Uterus (tissue), 4 donors: Measurements from ENCODE around the gene SPPL2A. TPM values are rescaled to one million over a fixed set of nuclear protein-coding genes. Genes with fewer than 3 reads are reported as not detected.

Experiments used
- DNase-seq, 2 donors: peaks; one replicate each; pipeline ENCODE4 v3.0.0-alpha.2; 2019 to 2020
- H3K27ac ChIP-seq, 2 donors: fragments of 200-600 bp; sonication (generic); 1 replicate in 1 of 2; 2 replicates in 1 of 2; pipeline ENCODE4 v1.5.1; 2016 to 2018
- H3K27me3 ChIP-seq, 2 donors: fragments of 200-600 bp; sonication (generic); one replicate each; pipeline ENCODE4 v1.5.1; 2018 to 2019; ENCODE audit warnings: control low read depth in 1 of 2
- H3K36me3 ChIP-seq, 2 donors: fragments of 200-600 bp; sonication (generic); one replicate each; pipeline ENCODE4 v1.5.1; 2019; ENCODE audit warnings: control low read depth in 1 of 2
- H3K4me1 ChIP-seq, 2 donors: fragments of 200-600 bp; sonication (generic); one replicate each; pipeline ENCODE4 v1.5.1; 2018 to 2019; ENCODE audit warnings: control low read depth in 1 of 2
- H3K4me3 ChIP-seq, 2 donors: fragments of 200-600 bp; sonication (generic); 1 replicate in 1 of 2; 2 replicates in 1 of 2; pipeline ENCODE4 v1.5.1; 2018 to 2019; ENCODE audit warnings: mild to moderate bottlenecking in 1 of 2
- H3K9me3 ChIP-seq, 2 donors: fragments of 200-600 bp; sonication (generic); one replicate each; pipeline ENCODE4 v1.5.1; 2019; ENCODE audit warnings: control low read depth in 1 of 2
- CTCF ChIP-seq, 4 experiments: fragments of 200-600 bp in 2 of 4; fragments of 450-650 bp in 2 of 4; sonication (generic) in 2 of 4; IDR thresholded peaks; one replicate each; pipeline ENCODE4 v1.5.1; 2016 to 2019; ENCODE audit warnings: antibody characterized with exemption in 4 of 4, mild to moderate bottlenecking in 2 of 4, moderate library complexity in 1 of 4
- POLR2A ChIP-seq, 2 donors: fragments of 450-650 bp; IDR thresholded peaks; one replicate each; pipeline ENCODE4 v1.6.1; 2016; ENCODE audit warnings: antibody characterized with exemption in 2 of 2, mild to moderate bottlenecking in 1 of 2, moderate library complexity in 1 of 2
- intact Hi-C: fragments of 100-400 bp; cut with DNase I; formaldehyde crosslinking; loops from one replicate; pipeline ENCODE4 v1.15.1; 2023; ENCODE audit warnings: low total_unique reads
- total RNA-seq, 4 donors: library from RNA; depleted of rRNA in 3 of 4; stranded (reverse); fragments of >200 nt in 3 of 4; gene quantifications; one replicate each; pipeline versions ENCODE4 v1.1.0 to v1.2.4, GENCODE V29; 2014 to 2023
- donor health status: DM: yes; HTN: yes; CAD: no.

The SPPL2A gene
- total RNA-seq, 4 donors from 2014 or later = 52.6 to 193 (median 101) TPM

DNA sequence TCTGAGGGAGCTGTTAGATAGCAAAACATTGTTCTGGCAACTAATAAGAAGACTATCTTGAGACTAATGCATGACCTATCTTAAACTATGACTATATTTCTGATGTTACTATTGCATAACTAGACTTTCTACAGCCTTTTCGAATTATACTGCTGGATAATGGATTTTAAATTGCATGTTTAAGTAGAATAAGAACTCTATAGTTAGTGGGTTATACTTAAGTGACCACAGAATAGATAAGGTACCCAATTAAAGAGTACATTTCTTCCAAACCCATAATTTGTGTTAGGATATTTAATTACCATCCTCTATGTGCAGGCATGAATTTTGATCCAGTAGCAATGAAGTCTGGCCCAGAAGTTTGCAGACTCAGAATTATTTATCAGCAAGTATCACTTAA is 44.6 kb upstream of the SPPL2A start:
- Histone ChIP-seq H3K9me3 (no peaks in the 10 kb centered on the region), H3K27ac (no peak overlapping the region), H3K4me3 (no peak overlapping the region), H3K4me1 (no peaks in the 10 kb centered on the region), H3K27me3 (no peaks in the 10 kb centered on the region), H3K36me3 (no peaks in the 10 kb centered on the region)
- intact Hi-C loops = no loop called here
- no peak for TF ChIP-seq POLR2A (IDR thresholded peaks at IDR 0.05)
- TF ChIP-seq CTCF (IDR thresholded peaks at IDR 0.05) = no peak
- no peak for DNase-seq

DNA sequence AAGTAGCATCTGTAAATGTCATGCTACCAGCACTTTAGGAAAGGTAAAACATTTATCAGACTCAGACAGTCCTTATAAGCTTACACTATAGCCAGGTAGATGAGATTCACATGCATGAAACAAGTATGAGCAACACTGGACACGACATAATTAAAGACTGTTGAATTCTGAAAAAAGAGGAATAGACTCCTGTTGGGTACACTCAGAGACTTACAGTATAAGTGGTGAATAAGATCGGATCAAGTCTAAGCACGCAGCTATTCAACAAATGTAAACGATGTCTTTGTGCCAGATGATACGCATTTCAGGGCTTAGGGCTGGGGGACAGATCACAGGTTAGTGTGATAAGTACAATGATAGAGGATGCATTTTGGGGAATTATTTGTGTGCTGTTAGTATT is 43.2 kb upstream of the SPPL2A start:
- TF ChIP-seq CTCF (IDR thresholded peaks at IDR 0.05) = no peak
- no peak for TF ChIP-seq POLR2A (IDR thresholded peaks at IDR 0.05)
- Histone ChIP-seq H3K36me3 (no peaks in the 10 kb centered on the region), H3K4me3 (no peak overlapping the region), H3K4me1 (no peaks in the 10 kb centered on the region), H3K27ac (no peak overlapping the region), H3K9me3 (no peaks in the 10 kb centered on the region), H3K27me3 (no peaks in the 10 kb centered on the region)
- intact Hi-C loops = no loop called here
- DNase-seq = no peak

- Histone ChIP-seq H3K4me3 (no peak overlapping the region), H3K9me3 (no peaks in the 10 kb centered on the region), H3K4me1 (no peaks in the 10 kb centered on the region), H3K27me3 (no peaks in the 10 kb centered on the region), H3K27ac (no peak overlapping the region), H3K36me3 (no peaks in the 10 kb centered on the region)
- intact Hi-C loops = no loop called here
- DNase-seq = no peak
- no peak for TF ChIP-seq POLR2A (IDR thresholded peaks at IDR 0.05)
- TF ChIP-seq CTCF (IDR thresholded peaks at IDR 0.05) = no peak
These were observed 38.1 kb upstream of the SPPL2A start for GRCh38 chr15:50803479-50804180.

GRCh38 chr15:50800715-50801114 is 35.2 kb upstream of the SPPL2A start:
- Histone ChIP-seq H3K27me3 (no peaks in the 10 kb centered on the region), H3K4me1 (no peaks in the 10 kb centered on the region), H3K9me3 (no peaks in the 10 kb centered on the region), H3K4me3 (no peak overlapping the region), H3K27ac (no peak overlapping the region), H3K36me3 (no peaks in the 10 kb centered on the region)
- intact Hi-C loops = no loop called here
- no peak for TF ChIP-seq POLR2A (IDR thresholded peaks at IDR 0.05)
- no peak for TF ChIP-seq CTCF (IDR thresholded peaks at IDR 0.05)
- DNase-seq = no peak

DNA sequence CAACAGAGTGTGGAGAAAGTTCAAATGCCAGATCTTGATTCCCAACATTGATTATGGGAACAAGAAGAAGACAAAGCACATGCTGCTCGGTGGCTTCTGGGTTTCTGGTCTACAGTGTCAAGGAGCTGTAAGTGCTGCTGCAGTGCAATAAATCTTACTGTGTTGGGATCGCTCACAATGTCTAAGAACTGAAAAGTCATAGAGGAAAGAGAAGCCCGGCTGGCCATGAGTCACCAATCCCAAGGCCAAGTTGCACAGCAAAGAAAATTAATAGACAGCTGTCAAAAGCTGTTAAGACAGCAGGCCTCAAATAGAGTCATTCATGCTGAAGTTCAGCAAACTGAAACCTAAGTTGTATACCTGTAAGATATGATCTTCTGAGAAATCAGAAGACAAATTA is 33.2 kb upstream of the SPPL2A start:
- intact Hi-C loops = no loop called here
- no peaks in the 10 kb centered on the region for H3K27me3 ChIP-seq
- no peak overlapping the region for H3K27ac ChIP-seq

More for the DNA sequence above, 33.2 kb upstream of the SPPL2A start:
- Histone ChIP-seq H3K9me3 (no peaks in the 10 kb centered on the region), H3K36me3 (no peaks in the 10 kb centered on the region), H3K4me1 (no peaks in the 10 kb centered on the region), H3K4me3 (no peak overlapping the region)
- DNase-seq = no peak
- no peak for TF ChIP-seq POLR2A (IDR thresholded peaks at IDR 0.05)
- no peak for TF ChIP-seq CTCF (IDR thresholded peaks at IDR 0.05)
